Activated T-cell treated with anti-CD3 and anti-CD28 coated beads for 1 hour (primary cell): ENCODE results near the gene JMJD1C.
"Not testable (repeated sequence)": the region's sequence is repeated elsewhere in the genome, so short reads cannot be mapped to it uniquely, and the experiment has no call there.

ENCODE experiments used
- DNase-seq: peaks from one replicate; pipeline ENCODE4 v3.0.0-alpha.2; 2020; ENCODE audit warnings: low read depth

Gene JMJD1C

DNA sequence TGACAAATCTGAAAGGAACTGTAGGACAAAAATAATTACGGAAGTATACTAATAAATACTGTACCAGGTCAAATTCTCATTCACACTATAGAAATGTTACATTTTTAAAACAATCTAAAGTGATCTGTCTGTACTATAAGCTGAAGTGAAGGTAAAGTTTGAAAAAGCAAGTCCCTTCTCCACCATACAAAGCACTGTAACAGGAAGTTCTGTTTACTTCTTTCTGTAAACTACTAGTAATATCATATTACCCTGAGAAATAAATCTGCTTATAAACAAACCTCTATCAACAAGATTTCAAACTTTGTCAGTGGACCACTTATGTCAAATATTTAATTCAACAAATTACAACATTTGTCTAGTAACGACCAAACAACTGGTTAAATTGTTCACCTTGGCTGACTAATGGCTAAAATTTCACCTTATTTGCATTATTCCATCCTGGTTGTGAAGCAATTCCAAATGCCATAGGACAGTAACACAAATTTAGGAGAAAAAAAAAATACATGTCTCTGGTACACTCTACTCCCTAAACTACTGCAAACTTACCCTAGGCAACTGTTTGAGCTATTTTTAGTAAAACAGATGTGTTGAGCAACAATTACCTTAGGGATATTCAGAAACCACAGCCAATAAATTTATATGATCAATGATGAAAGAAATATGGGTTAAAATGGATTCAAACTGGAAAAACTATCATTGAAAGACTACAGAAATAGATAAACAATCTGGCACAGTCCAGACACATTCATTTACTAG, 206.7 kb downstream of the JMJD1C start:
- DNase-seq: no peak

GRCh38 chr10:63257778-63258177, 208.0 kb downstream of the JMJD1C start:
- DNase-seq: no peak

DNA sequence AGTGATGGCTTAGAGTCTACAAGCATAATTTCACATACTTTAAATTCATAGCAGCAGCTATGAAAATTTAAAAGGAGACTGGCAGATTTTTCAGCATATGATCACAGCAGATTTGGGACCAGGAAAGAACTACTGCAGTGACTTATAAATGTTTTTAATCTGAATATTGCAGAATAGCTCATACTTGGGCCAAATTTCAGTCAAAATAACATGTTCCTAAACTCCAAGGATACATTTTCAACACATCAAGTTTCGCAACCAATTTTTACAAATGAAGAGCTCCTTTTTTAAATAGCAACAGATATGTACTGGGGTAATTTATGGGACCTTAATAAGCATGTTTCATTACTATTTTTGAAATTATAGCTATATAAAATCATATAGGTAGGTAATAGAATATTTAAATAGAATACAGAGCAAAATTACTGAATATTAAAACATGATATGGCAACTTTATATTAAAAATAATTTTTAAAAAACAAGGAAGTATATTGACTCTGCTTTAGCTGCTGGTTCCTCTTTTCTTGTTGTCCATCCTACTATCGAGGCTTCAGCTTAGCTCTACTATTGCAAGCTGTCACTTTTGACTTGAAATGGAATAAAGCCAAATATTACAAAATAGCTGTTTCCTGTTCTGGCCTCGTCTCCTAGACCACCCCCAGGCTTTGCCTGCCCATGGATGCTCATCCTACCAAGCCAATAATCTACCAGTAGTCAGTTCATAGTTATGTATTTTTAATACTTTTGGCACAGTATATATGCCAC, 209.6 kb downstream of the JMJD1C start:
- no peak for DNase-seq

GRCh38 chr10:63255316-63255715, 210.5 kb downstream of the JMJD1C start:
- DNase-seq: no peak

DNA sequence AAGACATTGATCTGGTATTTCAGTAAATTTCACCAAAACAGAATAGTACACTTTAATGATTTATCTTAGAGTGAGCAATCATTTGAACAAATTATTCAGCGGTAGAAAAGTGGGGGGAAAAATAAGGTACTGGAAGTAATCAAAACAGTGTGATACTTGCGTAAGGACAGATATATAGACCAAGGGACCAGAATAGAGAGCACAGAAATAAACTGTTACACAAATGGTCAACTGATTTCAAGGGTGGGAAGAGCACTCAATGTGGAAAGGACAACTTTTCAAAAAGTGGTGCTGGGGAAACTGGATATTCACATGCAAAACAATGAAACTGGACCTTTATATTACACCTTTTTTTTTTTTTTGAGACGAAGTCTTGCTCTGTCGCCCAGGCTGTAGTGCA, 212.7 kb downstream of the JMJD1C start:
- no peak for DNase-seq

GRCh38 chr10:63252095-63252762, 213.5 kb downstream of the JMJD1C start:
- no peak for DNase-seq

- no peak for DNase-seq
Measured at GRCh38 chr10:63250032-63250431, 215.7 kb downstream of the JMJD1C start.

DNA sequence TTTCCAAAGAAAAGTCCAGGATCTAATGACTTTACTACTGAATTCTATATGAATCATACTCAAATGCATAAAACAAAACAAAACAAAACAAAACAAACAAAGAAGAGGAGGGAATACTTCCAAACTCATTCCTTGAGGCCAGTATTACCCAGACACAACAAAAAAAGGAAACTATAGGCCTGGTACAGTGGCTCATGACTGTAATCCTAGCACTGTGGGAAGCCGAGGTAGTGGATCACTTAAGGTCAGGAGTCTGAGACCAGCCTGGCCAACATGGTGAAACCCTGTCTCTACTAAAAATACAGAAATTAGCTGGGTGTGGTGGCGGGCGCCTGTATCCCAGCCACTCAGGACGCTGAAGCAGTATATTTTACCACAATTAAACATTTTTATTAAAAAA, 218.0 kb downstream of the JMJD1C start:
- no peak for DNase-seq

DNA sequence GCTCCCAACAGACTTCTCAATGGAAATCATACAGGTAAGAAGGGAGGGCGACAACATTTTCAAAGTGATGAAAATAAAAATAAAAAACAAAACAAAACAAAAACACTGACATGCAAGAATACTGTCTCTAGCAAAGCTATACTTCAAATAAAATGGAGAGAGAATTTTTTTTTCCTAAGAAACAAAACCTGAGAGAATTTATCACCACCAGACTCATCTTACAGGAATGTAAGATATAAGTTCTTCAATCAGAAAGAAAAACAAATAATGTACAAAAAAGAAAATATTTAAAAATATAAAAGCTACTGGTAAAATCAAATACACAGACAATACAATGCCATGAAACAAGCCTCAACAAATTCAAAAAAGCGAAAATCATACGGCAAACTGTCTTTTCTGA, 219.4 kb downstream of the JMJD1C start:
- DNase-seq: no peak

DNA sequence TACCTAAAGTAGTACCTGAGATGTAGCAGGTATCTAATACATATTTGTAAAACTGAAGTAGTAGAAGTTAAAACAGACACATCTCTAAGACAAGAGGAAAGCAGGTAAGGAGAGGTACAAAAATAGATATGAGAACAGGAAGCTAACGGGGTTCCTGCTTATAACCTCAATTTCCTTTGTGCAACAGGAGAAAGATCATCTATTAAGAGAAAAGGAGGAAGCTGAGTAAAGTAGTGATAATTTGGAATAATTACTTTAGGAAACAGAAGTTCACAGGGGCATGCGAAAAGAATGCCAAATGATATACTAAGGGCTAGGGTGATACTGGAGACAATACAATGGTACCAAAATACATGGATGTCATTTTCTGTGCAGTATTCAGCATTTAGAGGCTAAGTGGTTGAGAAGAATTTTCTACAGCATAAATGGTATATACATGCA, 223.9 kb downstream of the JMJD1C start:
- no peak for DNase-seq

- no peak for DNase-seq
Measured at GRCh38 chr10:63240807-63241206, 225.0 kb downstream of the JMJD1C start.

DNA sequence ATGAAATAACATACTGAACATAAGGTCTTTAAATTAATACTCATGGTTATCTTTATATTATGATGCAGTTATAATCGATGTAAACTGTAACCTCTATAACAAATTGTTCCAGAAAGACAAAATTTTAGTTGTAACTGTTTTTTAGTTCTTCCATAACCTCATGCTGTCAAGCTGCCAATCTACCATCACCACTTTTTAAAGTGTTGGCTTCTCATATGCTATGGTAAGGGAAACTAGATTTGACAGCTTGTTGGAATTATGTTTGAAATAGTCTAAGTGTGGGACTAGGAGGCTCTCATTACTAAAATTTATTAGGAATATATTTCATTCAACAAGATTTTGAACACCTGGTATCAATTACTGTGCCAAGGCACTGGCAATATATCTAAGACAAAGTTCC, 227.3 kb downstream of the JMJD1C start:
- no peak for DNase-seq

DNA sequence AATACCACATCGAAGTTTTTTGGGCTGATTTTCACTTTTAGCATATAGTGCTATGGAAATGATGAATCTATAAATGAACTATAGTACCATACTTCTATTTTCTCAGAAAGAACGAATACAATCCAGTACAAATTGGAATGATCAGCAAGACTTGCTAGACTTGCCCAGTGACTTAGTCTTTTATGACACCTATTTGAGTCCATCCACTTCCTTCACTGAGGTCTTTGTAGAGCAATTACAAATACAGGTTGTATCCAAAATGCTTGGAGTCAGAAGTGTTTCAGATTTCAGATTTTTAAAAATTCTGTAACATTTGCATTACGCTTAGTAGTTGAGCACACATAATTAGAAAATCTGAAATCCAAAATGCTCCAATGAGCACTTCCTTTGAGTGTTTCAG, 228.4 kb downstream of the JMJD1C start:
- DNase-seq: no peak

DNA sequence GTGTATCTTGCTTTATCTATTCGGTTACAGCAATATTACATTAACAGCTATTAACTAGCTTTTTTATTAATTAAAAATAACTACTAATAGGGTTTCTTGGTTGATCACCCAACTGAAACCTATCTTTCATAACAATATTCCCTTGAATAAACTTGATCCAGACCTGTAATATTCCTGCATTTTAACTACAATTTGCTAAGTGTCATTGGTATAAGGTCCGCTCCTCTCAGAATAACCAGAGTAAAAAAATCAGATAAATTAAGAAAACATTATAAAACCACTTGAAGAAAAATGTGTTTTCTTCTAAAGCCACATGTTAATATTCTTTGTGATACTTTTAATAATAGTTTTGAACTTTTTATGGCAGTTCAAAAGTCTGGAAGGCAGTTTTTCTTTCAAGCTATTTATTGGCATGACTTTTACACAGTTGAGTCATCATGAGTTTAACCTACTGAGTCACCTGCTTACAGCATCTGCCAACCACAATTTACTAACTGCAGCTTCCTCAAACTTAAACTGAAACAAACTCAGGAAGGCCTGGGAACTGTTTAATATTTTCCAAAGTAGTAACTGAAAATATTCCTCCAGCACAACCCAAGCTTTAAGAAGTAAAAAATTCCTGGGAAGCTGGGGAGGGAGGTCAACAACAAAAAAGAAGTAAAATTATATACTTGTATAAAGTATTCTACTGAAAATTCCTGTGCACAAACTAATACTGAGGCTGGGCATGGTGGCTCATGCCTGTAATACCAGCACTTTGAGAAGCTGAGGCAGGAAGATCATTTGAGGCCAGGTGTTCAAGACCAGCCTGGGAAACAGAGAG, 229.5 kb downstream of the JMJD1C start:
- no peak for DNase-seq

GRCh38 chr10:63235136-63235535, 230.6 kb downstream of the JMJD1C start:
- DNase-seq: not testable (repeated sequence)

GRCh38 chr10:63229161-63229560, 236.6 kb downstream of the JMJD1C start:
- DNase-seq: no peak

DNA sequence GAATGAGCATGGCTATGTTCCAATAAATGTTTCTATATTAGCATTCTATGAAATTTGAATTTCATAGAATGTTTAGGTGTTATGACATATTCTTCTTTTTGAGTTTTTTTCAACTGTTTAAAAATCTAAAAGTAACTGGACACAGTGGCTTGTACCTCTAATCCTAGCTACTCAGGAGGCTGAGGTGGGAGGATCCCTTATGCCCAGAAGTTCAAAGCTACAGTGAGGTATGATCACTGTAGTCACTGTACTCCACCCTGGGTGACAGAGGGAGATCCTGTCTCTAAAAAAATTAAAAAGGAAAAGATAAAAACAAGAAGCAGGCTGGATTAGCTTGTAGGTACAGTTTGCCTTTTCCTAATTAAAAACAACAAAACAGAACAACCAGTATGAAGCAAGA, 237.5 kb downstream of the JMJD1C start:
- no peak for DNase-seq

DNA sequence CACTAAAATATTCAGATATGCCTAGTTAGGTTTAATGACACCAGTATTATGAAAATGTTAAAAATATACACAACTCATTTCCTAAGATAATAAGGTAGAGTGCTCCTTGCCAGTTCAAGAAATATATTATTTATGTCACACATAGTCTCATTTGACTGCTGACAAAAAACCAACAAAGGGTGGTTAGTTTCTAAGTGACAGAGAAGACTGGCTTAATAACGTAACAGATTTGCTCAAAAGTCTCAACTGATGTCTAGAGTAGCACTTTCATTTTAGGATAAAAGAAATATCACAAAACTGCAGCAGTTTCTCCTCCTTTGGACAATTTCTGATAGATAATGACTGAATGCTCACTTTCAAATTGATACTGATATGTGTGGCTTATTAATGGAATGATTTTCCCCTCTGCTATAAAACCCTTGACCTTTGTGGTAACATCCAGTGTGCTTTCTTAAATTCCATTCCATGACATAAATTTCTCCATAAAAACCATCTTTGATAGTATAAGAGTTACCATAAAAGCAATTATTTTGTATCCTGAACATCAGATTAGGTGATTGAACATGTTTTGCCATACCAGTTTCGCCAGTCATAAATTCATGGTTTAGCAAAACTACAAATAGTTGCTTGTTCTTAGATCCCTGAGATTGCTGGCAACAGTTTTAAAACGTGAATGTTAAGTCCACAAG, 238.4 kb downstream of the JMJD1C start:
- DNase-seq: no peak

DNA sequence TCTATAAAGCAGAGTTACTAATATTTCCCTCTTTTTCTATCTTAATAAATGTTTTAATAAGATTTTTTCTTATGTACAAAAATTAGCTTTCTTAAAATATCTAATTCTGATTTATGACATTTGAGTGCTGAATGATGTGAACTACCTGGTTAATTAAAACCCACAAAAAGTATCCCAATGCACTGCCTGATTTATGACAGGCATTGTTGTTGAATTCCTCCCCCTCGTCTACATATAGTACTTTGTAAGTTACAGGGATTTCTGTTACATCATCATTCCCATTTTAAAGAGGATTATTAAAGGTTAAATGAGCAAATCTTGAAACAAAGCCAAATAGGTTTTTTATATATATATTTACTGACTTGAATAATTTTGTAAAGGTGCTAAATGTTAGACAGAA, 241.5 kb downstream of the JMJD1C start:
- DNase-seq: no peak

- no peak for DNase-seq
Measured at GRCh38 chr10:63221950-63222349, 243.8 kb downstream of the JMJD1C start.

DNA sequence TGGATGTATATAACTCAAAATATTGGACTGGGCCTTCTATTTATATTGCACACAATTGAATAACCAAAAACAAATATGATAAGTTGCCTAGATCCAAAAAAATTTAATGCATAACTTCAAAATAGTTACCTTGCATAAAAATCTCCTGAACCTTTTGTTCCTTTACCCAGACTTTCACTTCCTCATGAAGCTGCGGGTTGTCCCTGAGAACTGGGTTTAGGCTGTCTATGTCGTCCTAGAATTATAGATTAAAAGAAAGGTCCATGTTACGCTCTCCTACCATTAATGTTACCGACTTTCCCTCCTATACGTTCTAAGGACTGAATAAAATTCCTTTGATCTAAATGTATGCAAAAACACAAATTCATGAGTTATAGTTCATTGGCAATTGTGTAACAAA, 246.0 kb downstream of the JMJD1C start:
- DNase-seq: no peak
